Sigmoid colon (tissue), 7 donors: Measurements from ENCODE around the gene SLC8A3. TPM values are rescaled to one million over a fixed set of nuclear protein-coding genes. Genes with fewer than 3 reads are reported as not detected.

Experiments used
- DNase-seq: peaks from one replicate; pipeline ENCODE4 v3.0.0-alpha.2; 2019
- H3K27ac ChIP-seq, 4 donors: fragments of 200-600 bp; sonication (generic); one replicate each; pipeline ENCODE4 v1.5.1; 2016 to 2019; ENCODE audit warnings: mild to moderate bottlenecking in 1 of 4
- H3K27me3 ChIP-seq, 3 donors: fragments of 200-600 bp; sonication (generic); one replicate each; pipeline ENCODE4 v1.5.1; 2019; ENCODE audit warnings: mild to moderate bottlenecking in 1 of 3
- H3K36me3 ChIP-seq, 4 donors: fragments of 200-600 bp; sonication (generic); one replicate each; pipeline ENCODE4 v1.5.1; 2016 to 2019
- H3K4me1 ChIP-seq, 4 donors: fragments of 200-600 bp; sonication (generic); one replicate each; pipeline ENCODE4 v1.5.1; 2017 to 2019
- H3K4me3 ChIP-seq, 4 donors: fragments of 200-600 bp; sonication (generic); one replicate each; pipeline ENCODE4 v1.5.1; 2017 to 2019; ENCODE audit warnings: mild to moderate bottlenecking in 2 of 4, moderate library complexity in 1 of 4
- H3K9me3 ChIP-seq, 4 donors: fragments of 200-600 bp in 3 of 4; sonication (generic) in 3 of 4; one replicate each; pipeline versions ENCODE4 v1.5.1 to v1.6.1; 2013 to 2019
- EP300 ChIP-seq, 4 donors: sonication (generic); formaldehyde crosslinking; IDR thresholded peaks; one replicate each; pipeline ENCODE4 v1.6.1; 2017; ENCODE audit warnings: antibody characterized with exemption in 4 of 4
- POLR2A ChIP-seq, 2 donors: fragments of 450-650 bp; IDR thresholded peaks; one replicate each; pipeline ENCODE4 v1.6.1; 2016; ENCODE audit warnings: antibody characterized with exemption in 2 of 2, mild to moderate bottlenecking in 2 of 2, moderate library complexity in 2 of 2
- POLR2AphosphoS5 ChIP-seq, 4 donors: sonication (generic); formaldehyde crosslinking; IDR thresholded peaks; one replicate each; pipeline ENCODE4 v1.6.1; 2017; ENCODE audit warnings: antibody characterized with exemption in 4 of 4
- WGBS, 2 donors: extraction: QIAGEN DNeasy Blood & Tissue Kit; methylation state at CpG; one replicate each; pipeline ENCODE4 v1.1.7; 2013; 5-methylcytosine and 5-hydroxymethylcytosine counted together
- intact Hi-C: fragments of 100-400 bp; cut with DNase I; formaldehyde crosslinking; loops from one replicate; pipeline ENCODE4 v1.15.1; 2023
- polyA plus RNA-seq, 3 donors: library from polyadenylated mRNA; stranded (reverse); fragments of 200-250 nt; gene quantifications; one replicate each; pipeline ENCODE4 v1.2.3, GENCODE V29; 2013
- total RNA-seq, 4 donors: library from RNA; depleted of rRNA; stranded (reverse); fragments of >200 nt; gene quantifications; one replicate each; pipeline ENCODE4 v1.1.0, GENCODE V29; 2016
- TF ChIP-seq, protein P1 (sequence below), 4 experiments: fragments of 450-650 bp in 3 of 4; fragments of 200-600 bp in 1 of 4; IDR thresholded peaks; one replicate each; pipeline ENCODE4 v1.5.1; 2016 to 2019; ENCODE audit warnings: antibody characterized with exemption in 4 of 4, mild to moderate bottlenecking in 3 of 4, moderate library complexity in 2 of 4
- donor health status: healthy with polysubstance abuse.
- donor health status: Bipolar disorder and iron deficiency.
- donor health status: healthy.

SLC8A3 gene
- total and polyA plus RNA-seq, 7 donors: 0.17 to 0.82 (median 0.31) TPM; not detected in 3

DNA sequence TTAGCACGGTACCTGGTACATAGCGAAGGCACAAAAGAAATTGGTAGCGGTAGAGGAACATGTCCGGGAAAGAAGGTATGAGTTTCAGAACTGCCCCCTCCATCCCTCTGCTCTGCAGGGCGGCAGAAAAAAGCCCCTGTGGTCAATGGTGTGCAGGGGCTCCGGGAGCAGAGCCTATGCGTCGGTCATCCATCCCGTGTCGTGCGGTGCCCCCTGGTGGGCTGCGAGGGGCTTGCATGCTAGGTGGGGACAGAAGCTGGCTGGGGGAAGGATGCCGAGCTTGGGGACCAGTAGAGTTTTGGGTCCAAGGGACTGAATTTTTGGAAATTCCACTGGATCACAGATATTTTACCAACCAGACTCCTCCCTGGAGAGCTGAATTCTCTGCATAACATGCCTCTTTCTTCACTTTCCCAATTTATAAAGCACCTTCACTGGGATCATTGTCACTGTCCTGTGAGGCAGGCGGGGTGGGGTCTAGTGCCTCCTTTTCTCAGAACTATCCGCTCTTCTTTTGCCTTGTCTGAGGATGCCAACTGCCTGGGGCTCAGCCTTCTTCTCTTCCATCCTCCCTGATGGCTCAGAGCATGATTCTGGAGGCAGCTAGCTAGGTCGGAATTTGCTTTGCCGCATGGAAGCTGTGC lies 160.8 kb downstream of the SLC8A3 start:
- peaks cover 0 to 9% (median 6%) of the 10 kb centered on the region in 3 donors for H3K27me3 ChIP-seq

DNA sequence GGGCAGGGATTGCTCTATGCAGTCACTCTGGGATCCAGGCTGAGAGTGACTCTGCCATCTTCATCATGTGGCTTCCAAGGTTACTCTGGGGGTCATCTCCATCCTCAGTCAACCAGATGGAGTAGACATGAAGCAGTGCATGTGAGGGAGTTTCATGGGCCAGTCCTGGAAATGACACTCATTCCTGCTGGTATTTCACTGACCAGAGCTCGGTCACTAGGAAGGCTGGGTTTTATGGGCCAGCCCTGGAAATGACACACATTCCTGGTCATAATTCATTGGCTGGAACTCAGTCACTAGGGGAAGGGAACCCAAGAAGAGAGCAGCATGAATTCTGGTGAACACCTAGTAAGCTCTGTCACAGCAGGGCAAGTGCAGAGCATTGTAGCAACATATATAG lies 164.9 kb downstream of the SLC8A3 start:
- peaks cover 0 to 8% (median 5%) of the 10 kb centered on the region in 3 donors for H3K27me3 ChIP-seq
- no peak overlapping the region for H3K27ac ChIP-seq
- no peak for DNase-seq
- no peak overlapping the region for H3K4me3 ChIP-seq
- no peaks in the 10 kb centered on the region for H3K36me3 ChIP-seq
- H3K9me3 ChIP-seq: no peaks in the 10 kb centered on the region
- intact Hi-C loops: no loop called here
- TF ChIP-seq POLR2AphosphoS5 (IDR thresholded peaks at IDR 0.05) (no peak), EP300 (IDR thresholded peaks at IDR 0.05) (no peak), POLR2A (IDR thresholded peaks at IDR 0.05) (no peak)
- TF ChIP-seq, protein P1, sequence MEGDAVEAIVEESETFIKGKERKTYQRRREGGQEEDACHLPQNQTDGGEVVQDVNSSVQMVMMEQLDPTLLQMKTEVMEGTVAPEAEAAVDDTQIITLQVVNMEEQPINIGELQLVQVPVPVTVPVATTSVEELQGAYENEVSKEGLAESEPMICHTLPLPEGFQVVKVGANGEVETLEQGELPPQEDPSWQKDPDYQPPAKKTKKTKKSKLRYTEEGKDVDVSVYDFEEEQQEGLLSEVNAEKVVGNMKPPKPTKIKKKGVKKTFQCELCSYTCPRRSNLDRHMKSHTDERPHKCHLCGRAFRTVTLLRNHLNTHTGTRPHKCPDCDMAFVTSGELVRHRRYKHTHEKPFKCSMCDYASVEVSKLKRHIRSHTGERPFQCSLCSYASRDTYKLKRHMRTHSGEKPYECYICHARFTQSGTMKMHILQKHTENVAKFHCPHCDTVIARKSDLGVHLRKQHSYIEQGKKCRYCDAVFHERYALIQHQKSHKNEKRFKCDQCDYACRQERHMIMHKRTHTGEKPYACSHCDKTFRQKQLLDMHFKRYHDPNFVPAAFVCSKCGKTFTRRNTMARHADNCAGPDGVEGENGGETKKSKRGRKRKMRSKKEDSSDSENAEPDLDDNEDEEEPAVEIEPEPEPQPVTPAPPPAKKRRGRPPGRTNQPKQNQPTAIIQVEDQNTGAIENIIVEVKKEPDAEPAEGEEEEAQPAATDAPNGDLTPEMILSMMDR (IDR thresholded peaks at IDR 0.05): no peak
- H3K4me1 ChIP-seq: no peaks in the 10 kb centered on the region
- 0 to 42% methylated on average over 1 of the region's 1 CpG for WGBS, 2 donors

More for the DNA sequence above, 160.8 kb downstream of the SLC8A3 start:
- Histone ChIP-seq H3K4me1 (no peaks in the 10 kb centered on the region), H3K9me3 (no peaks in the 10 kb centered on the region), H3K27ac (no peak overlapping the region), H3K36me3 (no peaks in the 10 kb centered on the region), H3K4me3 (no peak overlapping the region)
- intact Hi-C loops: loop anchor here (1.0 kb wide), 1 partner anchor 210 kb away; no protein-coding TSS in a partner anchor
- TF ChIP-seq, protein P1 (IDR thresholded peaks at IDR 0.05): peak; percentile 26 to 76 (median 72)
- no peak for TF ChIP-seq POLR2AphosphoS5 (IDR thresholded peaks at IDR 0.05)
- WGBS, 2 donors: 36 to 38% methylated on average over 17 of the region's 17 CpGs
- DNase-seq: peak; percentile 76

GRCh38 chr14:70022771-70023445 lies 165.8 kb downstream of the SLC8A3 start:
- DNase-seq: no peak
- 87 to 92% methylated on average over 15 of the region's 15 CpGs for WGBS, 2 donors
- TF ChIP-seq POLR2A (IDR thresholded peaks at IDR 0.05): no peak
- TF ChIP-seq POLR2AphosphoS5 (IDR thresholded peaks at IDR 0.05): no peak
- TF ChIP-seq, protein P1 (IDR thresholded peaks at IDR 0.05): no peak
- TF ChIP-seq EP300 (IDR thresholded peaks at IDR 0.05): no peak
- Histone ChIP-seq H3K27me3 (peaks cover 0 to under 1% (median 0%) of the 10 kb centered on the region in 3 donors), H3K4me3 (no peak overlapping the region), H3K4me1 (no peaks in the 10 kb centered on the region), H3K27ac (no peak overlapping the region), H3K9me3 (no peaks in the 10 kb centered on the region), H3K36me3 (no peaks in the 10 kb centered on the region)
- intact Hi-C loops: no loop called here

DNA sequence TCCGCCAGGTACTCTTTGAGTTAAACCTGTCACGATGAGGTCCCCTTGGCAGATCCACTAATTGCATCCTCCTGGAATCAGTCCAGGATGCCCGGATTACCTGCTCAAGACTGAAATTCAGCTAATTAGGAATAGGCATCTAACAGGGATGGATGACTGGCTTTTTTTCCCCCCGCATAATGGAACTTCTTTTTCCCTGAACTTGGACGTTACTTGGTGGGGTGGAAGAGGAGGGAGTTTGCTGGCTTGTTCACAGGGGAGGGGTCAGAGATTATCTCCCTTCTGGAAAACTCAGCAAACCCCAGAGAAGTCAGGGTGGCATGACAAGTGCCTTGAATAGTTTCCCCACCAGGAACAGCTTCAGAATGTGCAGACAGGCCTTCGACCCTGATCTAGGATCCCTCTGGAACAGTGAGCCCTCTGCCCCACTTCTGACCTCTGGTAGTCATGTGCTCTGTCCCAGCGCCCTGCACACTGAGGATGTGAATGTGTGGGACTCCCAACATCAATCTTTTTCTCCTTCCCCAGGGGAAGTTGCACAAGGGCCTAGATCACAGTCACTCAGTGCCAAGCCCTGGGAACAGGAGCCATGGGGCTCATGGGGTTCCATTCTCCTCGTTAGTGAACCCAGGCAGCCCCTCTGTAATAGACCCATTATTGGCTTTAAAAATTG lies 167.1 kb downstream of the SLC8A3 start:
- 75 to 85% methylated on average over 8 of the region's 8 CpGs for WGBS, 2 donors

More for the DNA sequence above, 167.1 kb downstream of the SLC8A3 start:
- H3K36me3 ChIP-seq: no peaks in the 10 kb centered on the region
- no peak for DNase-seq
- TF ChIP-seq EP300 (IDR thresholded peaks at IDR 0.05): no peak
- TF ChIP-seq POLR2AphosphoS5 (IDR thresholded peaks at IDR 0.05): no peak
- TF ChIP-seq POLR2A (IDR thresholded peaks at IDR 0.05): no peak
- TF ChIP-seq, protein P1 (IDR thresholded peaks at IDR 0.05): no peak
- H3K4me3 ChIP-seq: no peak overlapping the region
- H3K4me1 ChIP-seq: no peaks in the 10 kb centered on the region
- H3K27ac ChIP-seq: no peak overlapping the region
- no peaks in the 10 kb centered on the region for H3K27me3 ChIP-seq
- intact Hi-C loops: no loop called here
- no peaks in the 10 kb centered on the region for H3K9me3 ChIP-seq
